Left lung (tissue), 10 donors: ENCODE measurements around the gene MYO7A. TPM values are rescaled to one million over a fixed set of nuclear protein-coding genes. Genes with fewer than 3 reads are reported as not detected.
A peak's percentile ranks its signal among the peaks of the same experiment; 100 is the strongest.

Experiments
- ATAC-seq: fragments of 200-7000 bp; cut with Tn5 transposase; one replicate; pipeline ENCODE4 v1.9.1; 2020; ENCODE audit warnings: moderate library complexity
- DNase-seq, 4 donors: peaks; one replicate each; pipeline ENCODE4 v3.0.0-alpha.2; 2013 to 2020
- H3K27ac ChIP-seq, 2 donors: fragments of 200-600 bp; sonication (generic) in 1 of 2; one replicate each; pipeline versions ENCODE4 v1.5.0 to v1.8.0; 2020 to 2021
- H3K27me3 ChIP-seq, 2 donors: fragments of 200-600 bp; sonication (generic) in 1 of 2; one replicate each; pipeline versions ENCODE4 v1.5.0 to v1.8.0; 2020 to 2021
- H3K36me3 ChIP-seq, 2 donors: fragments of 200-600 bp; sonication (generic) in 1 of 2; one replicate each; pipeline versions ENCODE4 v1.5.0 to v1.8.0; 2020 to 2021
- H3K4me1 ChIP-seq, 2 donors: fragments of 200-600 bp; one replicate each; pipeline ENCODE4 v1.8.0; 2021
- H3K4me3 ChIP-seq, 2 donors: fragments of 200-600 bp; sonication (generic) in 1 of 2; one replicate each; pipeline versions ENCODE4 v1.5.0 to v1.8.0; 2020 to 2021; ENCODE audit warnings: mild to moderate bottlenecking in 1 of 2
- H3K9me3 ChIP-seq, 2 donors: fragments of 200-600 bp; sonication (generic) in 1 of 2; one replicate each; pipeline versions ENCODE4 v1.5.0 to v1.8.0; 2020 to 2021
- intact Hi-C, 2 donors: fragments of 100-400 bp; cut with DNase I; formaldehyde crosslinking; loops; one replicate each; pipeline versions ENCODE4 v1.11.2 to v1.14.2; 2022
- polyA plus RNA-seq, 6 donors: library from polyadenylated mRNA; unstranded; fragments of 120-200 nt; gene quantifications; one replicate each; pipeline ENCODE4 v1.2.1, GENCODE V29; 2013; ENCODE audit not compliant: insufficient read length in 6 of 6
- total RNA-seq, 2 donors: library from RNA; stranded (reverse); fragmentation: NEBNext Ultra II Directional; extraction: Animal tissue kit (Norgen Biotek cat#: 25700); gene quantifications; one replicate each; pipeline ENCODE4 v1.2.1, GENCODE V29; 2021
- TF ChIP-seq, protein P1 (sequence below), 2 donors: fragments of 200-600 bp; sonication (generic) in 1 of 2; IDR thresholded peaks; one replicate each; pipeline versions ENCODE4 v1.5.0 to v1.8.0; 2021; ENCODE audit warnings: antibody characterized with exemption in 2 of 2
- donor health status: DM: no; HTN: yes; CAD: no.
- donor health status: DM: no; HTN: no; CAD: no.

The MYO7A gene
- total and polyA plus RNA-seq, 8 donors: 4.8 to 13.5 (median 5.8) TPM

DNA sequence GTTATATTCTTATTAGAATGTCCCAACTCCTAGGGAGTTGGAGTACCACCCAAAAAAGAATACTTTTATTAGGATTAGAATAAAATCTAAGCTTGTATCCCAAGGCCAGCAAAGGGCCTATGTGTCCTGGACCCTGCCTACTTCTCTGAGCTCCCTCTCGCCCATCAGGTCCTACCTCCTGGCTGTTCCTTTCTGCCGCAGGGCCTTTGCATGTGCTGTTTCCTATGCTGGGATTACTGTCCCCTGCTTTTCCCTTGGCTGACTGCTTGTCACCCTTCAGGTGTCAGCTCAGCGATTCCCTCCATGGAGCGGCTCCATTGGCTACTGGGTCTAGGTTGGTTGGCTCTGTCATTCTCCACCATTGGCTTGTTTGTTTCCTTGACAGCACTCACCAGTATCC lies 13.4 kb downstream of the MYO7A start:
- Histone ChIP-seq H3K36me3 (no peaks in the 10 kb centered on the region), H3K4me1 (peaks cover 0 to 7% of the 10 kb centered on the region in 2 donors), H3K4me3 (no peak overlapping the region), H3K27me3 (peaks cover 7 to 28% of the 10 kb centered on the region in 2 donors), H3K9me3 (no peaks in the 10 kb centered on the region), H3K27ac (no peak overlapping the region)
- TF ChIP-seq, protein P1, sequence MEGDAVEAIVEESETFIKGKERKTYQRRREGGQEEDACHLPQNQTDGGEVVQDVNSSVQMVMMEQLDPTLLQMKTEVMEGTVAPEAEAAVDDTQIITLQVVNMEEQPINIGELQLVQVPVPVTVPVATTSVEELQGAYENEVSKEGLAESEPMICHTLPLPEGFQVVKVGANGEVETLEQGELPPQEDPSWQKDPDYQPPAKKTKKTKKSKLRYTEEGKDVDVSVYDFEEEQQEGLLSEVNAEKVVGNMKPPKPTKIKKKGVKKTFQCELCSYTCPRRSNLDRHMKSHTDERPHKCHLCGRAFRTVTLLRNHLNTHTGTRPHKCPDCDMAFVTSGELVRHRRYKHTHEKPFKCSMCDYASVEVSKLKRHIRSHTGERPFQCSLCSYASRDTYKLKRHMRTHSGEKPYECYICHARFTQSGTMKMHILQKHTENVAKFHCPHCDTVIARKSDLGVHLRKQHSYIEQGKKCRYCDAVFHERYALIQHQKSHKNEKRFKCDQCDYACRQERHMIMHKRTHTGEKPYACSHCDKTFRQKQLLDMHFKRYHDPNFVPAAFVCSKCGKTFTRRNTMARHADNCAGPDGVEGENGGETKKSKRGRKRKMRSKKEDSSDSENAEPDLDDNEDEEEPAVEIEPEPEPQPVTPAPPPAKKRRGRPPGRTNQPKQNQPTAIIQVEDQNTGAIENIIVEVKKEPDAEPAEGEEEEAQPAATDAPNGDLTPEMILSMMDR (IDR thresholded peaks at IDR 0.05): no peak
- intact Hi-C loops: no loop called here
- no peak for DNase-seq
- no peak for ATAC-seq

DNA sequence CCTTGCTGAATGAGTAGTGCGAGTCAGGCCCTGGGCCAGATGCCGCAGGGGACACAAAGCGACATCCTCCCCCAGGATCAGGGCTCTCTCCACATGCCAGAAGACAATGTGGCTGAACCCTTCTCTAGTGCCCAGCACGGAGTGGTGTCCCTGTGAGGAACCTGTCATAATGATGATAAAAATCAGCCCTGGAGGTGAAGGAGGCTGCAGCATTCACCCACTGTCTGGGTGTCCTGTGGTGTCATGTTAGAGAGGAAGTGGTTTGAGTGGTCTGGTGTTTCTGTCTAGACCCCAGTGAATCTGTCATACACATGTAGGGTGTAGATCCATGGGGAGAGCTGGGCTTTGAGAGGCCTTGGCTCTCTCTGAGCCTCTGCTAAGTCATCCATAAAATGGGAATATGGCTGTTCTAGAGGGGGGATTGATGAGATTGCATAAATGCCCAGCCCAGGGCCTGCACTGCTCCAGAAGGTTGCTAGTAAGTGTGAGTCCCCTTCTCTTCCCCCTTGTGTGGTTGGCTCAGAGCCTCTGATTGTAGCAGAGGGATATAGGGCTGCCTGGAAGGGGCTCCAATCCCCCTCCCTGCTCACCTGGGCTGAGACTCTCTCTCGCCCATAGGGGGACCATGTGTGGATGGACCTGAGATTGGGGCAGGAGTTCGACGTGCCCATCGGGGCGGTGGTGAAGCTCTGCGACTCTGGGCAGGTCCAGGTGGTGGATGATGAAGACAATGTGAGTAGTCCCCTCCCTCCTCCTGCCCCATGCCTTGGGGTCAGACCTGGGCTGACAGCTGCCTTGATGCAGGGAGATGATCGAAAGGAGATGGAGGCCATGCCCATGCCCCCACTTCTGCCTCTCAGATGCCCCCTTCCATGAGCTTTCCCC lies 14.3 kb downstream of the MYO7A start:
- ATAC-seq (no peak), DNase-seq (peak in 1 of 4 donors; percentile 51)
- Histone ChIP-seq H3K4me1 (peaks cover 0 to 7% of the 10 kb centered on the region in 2 donors), H3K36me3 (no peaks in the 10 kb centered on the region), H3K9me3 (no peaks in the 10 kb centered on the region), H3K27ac (no peak overlapping the region), H3K4me3 (no peak overlapping the region), H3K27me3 (peaks cover 7 to 27% of the 10 kb centered on the region in 2 donors)
- intact Hi-C loops: no loop called here
- TF ChIP-seq, protein P1 (IDR thresholded peaks at IDR 0.05): no peak

DNA sequence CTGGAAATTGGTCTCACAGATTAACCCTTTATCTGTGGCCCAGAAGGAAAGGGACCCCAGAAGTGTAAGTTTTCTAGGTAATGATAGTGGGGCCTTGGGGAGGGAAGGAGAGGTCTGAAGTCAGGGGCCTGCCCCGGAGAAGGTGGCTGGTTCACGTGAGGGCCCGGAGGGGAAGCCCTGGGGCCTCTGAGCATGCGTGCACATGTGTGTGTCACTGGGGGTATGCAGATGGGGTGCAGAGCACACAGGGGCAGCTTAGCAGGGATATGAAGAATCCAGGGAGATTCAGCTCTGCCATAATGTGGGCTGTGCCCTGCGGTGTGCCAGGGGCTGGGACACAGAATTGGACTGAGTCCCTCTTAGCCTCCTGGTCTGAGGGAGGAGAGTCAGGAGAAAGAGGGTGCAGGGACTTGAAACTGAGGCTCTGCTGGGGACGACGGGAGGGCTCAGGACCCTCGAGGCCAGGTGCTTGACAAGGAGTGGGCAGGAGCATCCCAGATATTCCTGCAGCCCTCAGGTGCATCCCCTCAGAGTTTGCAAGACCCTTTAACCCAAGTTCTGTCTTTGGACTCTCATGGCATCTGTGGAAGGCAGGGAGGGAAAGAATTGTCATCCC lies 15.5 kb downstream of the MYO7A start:
- H3K4me3 ChIP-seq: no peak overlapping the region
- H3K9me3 ChIP-seq: no peaks in the 10 kb centered on the region
- TF ChIP-seq, protein P1 (IDR thresholded peaks at IDR 0.05): no peak
- intact Hi-C loops: no loop called here
- H3K27ac ChIP-seq: no peak overlapping the region
- H3K27me3 ChIP-seq: peaks cover 0 to 25% of the 10 kb centered on the region in 2 donors
- H3K36me3 ChIP-seq: no peaks in the 10 kb centered on the region
- peaks cover 0 to 7% of the 10 kb centered on the region in 2 donors for H3K4me1 ChIP-seq
- ATAC-seq (no peak), DNase-seq (peak in 1 of 4 donors; percentile 39)

GRCh38 chr11:77144196-77144856 lies 16.3 kb downstream of the MYO7A start:
- intact Hi-C loops: no loop called here
- Histone ChIP-seq H3K4me1 (peaks cover 0 to 7% of the 10 kb centered on the region in 2 donors), H3K36me3 (no peaks in the 10 kb centered on the region), H3K27ac (no peak overlapping the region), H3K9me3 (no peaks in the 10 kb centered on the region), H3K4me3 (no peak overlapping the region), H3K27me3 (peaks cover 0 to 17% of the 10 kb centered on the region in 2 donors)
- no peak for ATAC-seq
- peak in 1 of 4 donors; percentile 41 for DNase-seq
- TF ChIP-seq, protein P1 (IDR thresholded peaks at IDR 0.05): no peak
